ENCODE results near the gene MDGA2.

MDGA2 gene

DNA sequence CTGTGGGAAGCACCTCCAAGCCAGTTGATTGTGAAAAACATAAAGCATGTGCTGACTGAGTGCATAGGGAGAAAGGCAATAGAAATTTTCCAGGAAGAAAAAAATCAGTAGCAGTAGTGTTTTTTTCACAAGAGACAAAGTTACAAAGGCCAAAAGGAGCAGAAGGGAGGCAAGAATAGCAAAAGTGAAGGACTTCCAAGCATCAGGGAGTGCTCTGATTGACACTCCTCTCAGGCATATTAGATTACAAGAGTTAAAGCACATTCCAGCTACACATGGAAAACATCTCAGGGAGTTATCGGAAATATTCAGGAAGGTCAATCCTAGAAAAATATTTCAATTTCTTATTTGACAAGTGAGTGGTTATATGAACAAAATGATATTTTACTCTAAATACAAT, 508.0 kb downstream of the MDGA2 start:
- no peak for TF ChIP-seq ZFX (IDR thresholded peaks at IDR 0.05)
- TF ChIP-seq, protein P1, sequence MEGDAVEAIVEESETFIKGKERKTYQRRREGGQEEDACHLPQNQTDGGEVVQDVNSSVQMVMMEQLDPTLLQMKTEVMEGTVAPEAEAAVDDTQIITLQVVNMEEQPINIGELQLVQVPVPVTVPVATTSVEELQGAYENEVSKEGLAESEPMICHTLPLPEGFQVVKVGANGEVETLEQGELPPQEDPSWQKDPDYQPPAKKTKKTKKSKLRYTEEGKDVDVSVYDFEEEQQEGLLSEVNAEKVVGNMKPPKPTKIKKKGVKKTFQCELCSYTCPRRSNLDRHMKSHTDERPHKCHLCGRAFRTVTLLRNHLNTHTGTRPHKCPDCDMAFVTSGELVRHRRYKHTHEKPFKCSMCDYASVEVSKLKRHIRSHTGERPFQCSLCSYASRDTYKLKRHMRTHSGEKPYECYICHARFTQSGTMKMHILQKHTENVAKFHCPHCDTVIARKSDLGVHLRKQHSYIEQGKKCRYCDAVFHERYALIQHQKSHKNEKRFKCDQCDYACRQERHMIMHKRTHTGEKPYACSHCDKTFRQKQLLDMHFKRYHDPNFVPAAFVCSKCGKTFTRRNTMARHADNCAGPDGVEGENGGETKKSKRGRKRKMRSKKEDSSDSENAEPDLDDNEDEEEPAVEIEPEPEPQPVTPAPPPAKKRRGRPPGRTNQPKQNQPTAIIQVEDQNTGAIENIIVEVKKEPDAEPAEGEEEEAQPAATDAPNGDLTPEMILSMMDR (conservative IDR thresholded peaks at IDR 0.05), result no peak
- no peak overlapping the region for H3K27ac ChIP-seq

DNA sequence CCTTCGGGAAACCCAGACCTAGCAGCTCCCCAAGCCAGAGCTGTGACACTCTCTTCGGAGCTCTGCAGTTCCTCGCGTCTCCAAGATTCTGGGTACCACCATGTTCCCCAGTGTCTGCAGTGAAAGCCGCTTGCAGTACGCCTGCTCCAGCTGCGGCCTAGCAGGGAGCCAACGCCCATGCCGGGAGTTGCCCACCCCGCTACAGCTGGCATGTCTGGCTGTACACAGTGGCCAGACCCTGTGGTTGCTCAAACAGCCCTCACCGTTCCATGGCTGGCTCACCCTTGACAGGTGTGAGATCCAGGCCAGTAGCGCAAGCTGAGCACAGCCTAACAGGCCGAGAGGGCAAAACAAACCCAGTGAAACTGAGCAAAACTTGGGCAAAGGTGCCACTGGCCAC, 520.0 kb downstream of the MDGA2 start:
- H3K27ac ChIP-seq, result no peak overlapping the region
- TF ChIP-seq, protein P1 (conservative IDR thresholded peaks at IDR 0.05), result no peak
- no peak for TF ChIP-seq ZFX (IDR thresholded peaks at IDR 0.05)

DNA sequence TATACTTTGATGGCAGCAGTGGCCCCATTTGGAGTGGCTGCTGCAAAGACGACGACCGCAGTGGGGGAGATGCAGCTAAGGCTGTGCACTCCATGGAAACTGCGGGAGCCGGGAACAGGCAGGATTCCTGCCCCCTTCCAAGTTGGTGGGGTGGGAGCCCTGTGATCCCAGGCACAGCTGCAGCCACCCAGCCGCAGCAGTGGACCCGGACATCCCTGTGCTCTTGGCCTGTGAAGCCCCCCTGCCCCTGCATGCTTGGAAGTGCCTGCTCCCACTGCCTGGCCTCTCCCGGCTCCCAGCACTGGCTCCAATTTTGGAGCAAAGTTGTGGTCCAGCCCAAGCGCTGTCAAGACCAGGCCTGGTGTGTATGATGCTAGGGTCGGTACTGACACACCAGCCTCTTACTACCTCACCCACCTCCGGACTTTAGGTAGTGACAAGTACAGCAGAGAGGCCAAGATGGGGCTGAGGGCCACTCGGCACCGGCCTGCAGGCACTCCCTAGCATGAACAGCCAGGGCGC, 521.1 kb downstream of the MDGA2 start:
- TF ChIP-seq, protein P1 (conservative IDR thresholded peaks at IDR 0.05), result no peak
- no peak for TF ChIP-seq ZFX (IDR thresholded peaks at IDR 0.05)
- H3K27ac ChIP-seq, result no peak overlapping the region

DNA sequence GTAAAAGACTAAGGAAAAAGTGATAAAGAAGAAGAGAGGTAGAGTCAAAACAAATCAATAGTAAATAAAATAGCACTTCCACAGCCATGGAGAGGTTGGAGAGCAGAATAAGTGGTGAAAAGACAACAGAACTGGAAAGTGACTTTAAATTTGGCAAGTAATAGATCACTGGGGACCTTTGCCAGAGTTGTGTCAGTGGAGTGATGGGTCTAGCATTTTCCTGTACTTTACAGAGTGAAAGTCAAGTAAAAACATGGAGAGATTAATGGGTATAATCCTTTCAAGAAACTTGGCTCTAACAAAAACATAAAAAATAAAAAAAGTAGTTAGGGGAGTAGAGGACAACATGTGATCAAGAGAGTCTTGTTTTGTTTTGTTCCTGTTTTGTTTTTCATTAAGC, 521.7 kb downstream of the MDGA2 start:
- no peak for TF ChIP-seq ZFX (IDR thresholded peaks at IDR 0.05)
- no peak overlapping the region for H3K27ac ChIP-seq

DNA sequence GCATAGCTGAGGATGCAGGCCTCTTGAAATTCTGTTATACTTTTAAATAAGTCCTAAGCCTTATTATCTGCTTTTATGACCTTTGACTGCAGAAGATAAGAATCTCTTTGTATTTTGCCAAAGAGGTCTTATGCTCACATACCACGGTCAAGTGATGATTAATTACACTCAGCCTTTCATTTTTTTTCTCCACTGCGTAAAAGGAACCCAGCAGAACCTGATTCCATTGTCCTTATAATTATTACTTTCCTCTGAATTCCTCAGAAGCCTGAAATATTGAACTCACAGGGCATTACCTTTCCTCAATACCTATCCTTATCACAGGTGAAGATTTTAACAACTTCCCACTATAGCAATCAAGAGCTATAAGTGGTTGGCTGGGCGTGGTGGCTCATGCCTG, 525.1 kb downstream of the MDGA2 start:
- H3K27ac ChIP-seq, result no peak overlapping the region
- no peak for TF ChIP-seq ZFX (IDR thresholded peaks at IDR 0.05)
- TF ChIP-seq, protein P1 (conservative IDR thresholded peaks at IDR 0.05), result no peak

DNA sequence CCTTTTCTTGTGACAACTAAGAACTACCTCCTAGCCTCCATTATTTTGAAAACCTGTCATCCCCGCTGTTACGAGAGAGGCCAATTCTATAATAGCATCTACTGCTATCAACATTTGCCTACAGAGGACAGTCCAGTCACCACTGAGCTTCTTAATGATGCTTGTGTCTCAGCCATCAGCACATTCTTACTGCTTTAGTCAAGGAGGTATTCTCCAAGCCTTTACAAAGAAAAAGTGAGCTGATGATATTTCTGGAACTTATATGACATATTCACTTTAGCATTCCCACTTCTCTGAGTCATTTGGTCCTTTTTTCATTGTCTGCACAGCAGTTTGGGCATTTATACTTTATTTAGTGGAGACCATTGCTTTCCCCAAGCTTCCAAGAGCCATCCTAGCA, 526.1 kb downstream of the MDGA2 start:
- no peak for TF ChIP-seq ZFX (IDR thresholded peaks at IDR 0.05)
- TF ChIP-seq, protein P1 (conservative IDR thresholded peaks at IDR 0.05), result no peak

DNA sequence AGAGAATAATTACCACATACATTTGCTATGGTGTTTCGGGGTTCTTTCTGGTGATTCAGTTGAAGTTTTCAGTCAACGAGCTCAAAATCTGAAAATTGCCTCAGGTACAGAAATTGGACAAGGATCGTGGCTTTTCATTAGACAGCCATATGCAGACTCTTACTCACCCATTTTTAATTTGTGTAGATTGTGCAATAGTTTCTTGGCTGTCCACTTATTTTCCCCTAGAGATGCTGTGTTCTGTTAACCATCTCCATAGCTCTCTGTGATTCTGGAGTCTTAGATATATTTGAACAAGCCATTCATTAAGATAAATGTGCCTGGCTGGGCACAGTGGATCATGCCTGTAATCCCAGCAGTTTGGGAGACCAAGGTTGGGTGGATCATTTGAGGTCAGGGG, 526.7 kb downstream of the MDGA2 start:
- TF ChIP-seq, protein P1 (conservative IDR thresholded peaks at IDR 0.05), result no peak
- no peak for TF ChIP-seq ZFX (IDR thresholded peaks at IDR 0.05)
- no peak overlapping the region for H3K27ac ChIP-seq

More for the DNA sequence above, 526.1 kb downstream of the MDGA2 start:
- no peak overlapping the region for H3K27ac ChIP-seq

DNA sequence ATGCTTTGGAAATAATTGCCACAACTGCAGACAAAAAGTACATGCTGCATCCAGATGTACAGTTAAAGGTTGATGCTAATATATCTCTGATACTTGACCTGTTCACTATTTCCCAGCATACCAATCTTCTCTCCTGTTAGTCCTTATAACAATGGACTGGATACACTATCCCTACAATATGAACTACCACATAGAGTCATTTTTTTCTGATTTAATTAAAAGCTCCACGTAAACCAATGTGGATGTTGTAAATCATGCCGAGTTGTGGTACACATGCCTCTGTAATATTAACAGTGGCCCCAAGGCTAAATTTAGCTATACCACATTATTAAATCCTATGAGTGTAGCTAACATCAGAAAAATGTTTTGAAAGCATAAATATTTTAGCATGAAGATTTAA, 554.8 kb downstream of the MDGA2 start:
- no peak for TF ChIP-seq ZFX (IDR thresholded peaks at IDR 0.05)
- TF ChIP-seq, protein P1 (conservative IDR thresholded peaks at IDR 0.05), result no peak
- no peak overlapping the region for H3K27ac ChIP-seq

All from C4-2B (cell line).